HepG2 (cell line): ENCODE results near the gene ZNF138. TPM values are rescaled to one million over a fixed set of nuclear protein-coding genes. Genes with fewer than 3 reads are reported as not detected.

Experiments
- BCLAF1 ChIP-seq: fragments of 450-650 bp; IDR thresholded peaks from 2 replicates; pipeline ENCODE4 v1.6.1; 2017; ENCODE audit warnings: mild to moderate bottlenecking
- FOXJ3 ChIP-seq: sonication (generic); formaldehyde crosslinking; IDR thresholded peaks from 2 replicates; pipeline ENCODE4 v1.4.0; 2020; ENCODE audit warnings: missing genetic modification reagents, mild to moderate bottlenecking, borderline replicate concordance
- FOXP4 ChIP-seq: sonication (generic); formaldehyde crosslinking; IDR thresholded peaks from 2 replicates; pipeline ENCODE4 v1.4.0; 2020; ENCODE audit warnings: missing genetic modification reagents
- HMGXB3 ChIP-seq: sonication (generic); formaldehyde crosslinking; IDR thresholded peaks from 2 replicates; pipeline ENCODE4 v1.4.0; 2020; ENCODE audit warnings: missing genetic modification reagents, borderline replicate concordance
- HOMEZ ChIP-seq: IDR thresholded peaks from 2 replicates; pipeline ENCODE4 v1.6.1; 2016; ENCODE audit warnings: low read depth
- MNT ChIP-seq: fragments of 450-650 bp; IDR thresholded peaks from 2 replicates; pipeline ENCODE4 v1.6.1; 2016
- NFATC3 ChIP-seq: sonication (generic); formaldehyde crosslinking; IDR thresholded peaks from 2 replicates; pipeline ENCODE4 v1.5.1; 2020; ENCODE audit warnings: mild to moderate bottlenecking, missing genetic modification reagents
- NFE2L1 ChIP-seq: sonication (generic); formaldehyde crosslinking; IDR thresholded peaks from 2 replicates; pipeline ENCODE4 v1.4.0; 2020; ENCODE audit warnings: missing genetic modification reagents, mild to moderate bottlenecking, borderline replicate concordance
- REST ChIP-seq, 2 experiments: IDR thresholded peaks; 2 replicates each; pipeline ENCODE4 v1.6.1; 2011 to 2012; ENCODE audit warnings: low read length in 2 of 2, borderline replicate concordance in 1 of 2, low read depth in 1 of 2, mild to moderate bottlenecking in 1 of 2, moderate library complexity in 1 of 2
- SOX5 ChIP-seq: IDR thresholded peaks from 2 replicates; pipeline ENCODE4 v1.6.1; 2016; ENCODE audit warnings: borderline replicate concordance
- TBL1XR1 ChIP-seq: fragments of 150-350 bp; IDR thresholded peaks from 2 replicates; pipeline ENCODE4 v1.6.1; 2014; ENCODE audit warnings: borderline replicate concordance, low read length; ENCODE audit not compliant: partially characterized antibody
- polyA plus RNA-seq, 8 experiments: library from polyadenylated mRNA; depleted of rRNA in 3 of 8; stranded (reverse) in 7 of 8; unstranded in 1 of 8; fragments of >200 nt; fragmentation: Illumina TruSeq in 4 of 8; extraction: Trizol in 4 of 8; gene quantifications; 2 replicates each; pipeline versions ENCODE4 v1.2.1 to v1.2.3, GENCODE V29; 2011 to 2016; ENCODE audit warnings: low read depth in 4 of 8, missing spikeins in 1 of 8, mixed read lengths in 1 of 8; ENCODE audit not compliant: insufficient read depth in 1 of 8
- total RNA-seq, 5 experiments: library from RNA; depleted of rRNA; stranded (reverse); fragments of >200 nt; fragmentation: Illumina TruSeq; extraction: Trizol; gene quantifications; 2 replicates each; pipeline ENCODE4 v1.2.3, GENCODE V29; 2016; ENCODE audit warnings: low read depth in 1 of 5

ZNF138 gene
- total and polyA plus RNA-seq, 2 of the 13 experiments (the other 11 are each of a cell fraction or from before 2014, with no cell fraction given) = 2.7 to 5.8 TPM

- TF ChIP-seq MNT = no peak
- TF ChIP-seq SOX5 (CRISPR knock-in tag) = no peak
- TF ChIP-seq HOMEZ (CRISPR knock-in tag) = peak; percentile 47; the same call in 1 of the 2 replicates
- TF ChIP-seq BCLAF1 = no peak
- no peak for TF ChIP-seq HMGXB3 (CRISPR knock-in tag)
- TF ChIP-seq TBL1XR1 = no peak
- no peak for TF ChIP-seq FOXJ3 (CRISPR knock-in tag)
- TF ChIP-seq REST (IDR thresholded peaks at IDR 0.05; ENCODE audit: borderline replicate concordance in 1 of 2, low read depth in 1 of 2, low read length in 2 of 2) = no peak
- TF ChIP-seq FOXP4 (CRISPR knock-in tag) = 0 out of 2 replicates have a peak, but pooled peaks have one; percentile 22
- TF ChIP-seq NFE2L1 (CRISPR knock-in tag) = no peak
- TF ChIP-seq NFATC3 (CRISPR knock-in tag) = 0 out of 2 replicates have a peak, but pooled peaks have one; percentile 29
These were observed at the start of gene ZNF138 (continued) for GRCh38 chr7:64794171-64794844.
